GM13976 (cell line): ENCODE measurements around the gene LTO1.

ENCODE experiments used
- DNase-seq: peaks from one replicate; pipeline ENCODE4 v3.0.0; 2012; ENCODE audit warnings: low spot score
- CTCF ChIP-seq: IDR thresholded peaks from 2 replicates; pipeline ENCODE4 v1.5.1; 2012; ENCODE audit warnings: borderline replicate concordance, mild to moderate bottlenecking; ENCODE audit not compliant: insufficient read depth; ENCODE audit errors: extremely low read depth, missing control alignments, control extremely low read depth
- in situ Hi-C: fragments of 300-500 bp; cut with MboI; formaldehyde crosslinking; loops from one replicate; pipeline ENCODE4 v1.12.0; 2022; ENCODE audit warnings: low sequenced_read_pairs, mixed read lengths, inconsistent platforms; ENCODE audit not compliant: unreplicated experiment

LTO1 gene

GRCh38 chr11:69705901-69706787, 31.0 kb upstream of the LTO1 start:
- in situ Hi-C loops = loop anchor here (25.0 kb wide), 1 partner anchor 181 kb away; no protein-coding TSS in a partner anchor
- no peak for DNase-seq
- TF ChIP-seq CTCF = no peak

GRCh38 chr11:69705351-69705811, 30.2 kb upstream of the LTO1 start:
- in situ Hi-C loops = loop anchor here (25.0 kb wide), 1 partner anchor 182 kb away; no protein-coding TSS in a partner anchor
- no peak for DNase-seq

DNA sequence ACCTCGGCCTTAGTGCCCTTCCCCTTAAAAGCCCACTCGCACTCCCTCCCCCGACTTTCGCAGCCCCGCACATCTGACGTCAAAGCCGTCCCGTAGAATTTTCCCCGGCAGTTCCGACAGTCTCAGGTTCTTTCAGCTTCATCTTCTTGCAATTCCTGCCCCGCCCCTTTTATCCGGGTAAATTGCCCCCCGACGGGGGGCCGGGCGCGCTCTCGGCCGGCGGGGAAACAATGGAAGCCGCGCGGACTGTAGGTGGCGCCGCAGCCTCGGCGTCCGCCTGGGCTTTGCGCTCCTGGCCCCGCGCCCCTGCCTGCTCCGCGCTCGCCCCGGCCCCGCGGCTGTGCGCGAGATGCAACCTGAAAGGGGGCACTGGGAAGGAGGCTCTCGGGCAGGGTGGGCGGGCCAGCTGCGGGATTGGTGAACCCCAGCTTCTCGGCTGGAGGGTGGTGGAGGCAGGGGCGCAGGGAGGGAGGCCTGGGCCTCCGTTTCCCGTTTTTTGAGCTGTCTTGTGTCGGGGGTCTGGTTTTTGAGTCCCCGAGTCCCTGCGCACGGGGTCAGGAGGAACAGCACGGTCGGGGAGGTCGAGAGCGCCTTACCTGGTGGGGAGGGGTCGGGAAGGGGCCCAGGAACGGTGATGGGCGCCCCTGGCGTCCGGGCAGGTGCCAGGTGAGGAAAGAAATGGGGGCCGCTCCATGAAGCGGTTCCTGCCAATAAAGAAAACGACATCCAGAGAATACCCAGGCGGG, 29.5 kb upstream of the LTO1 start:
- peak; percentile 36 for TF ChIP-seq CTCF
- in situ Hi-C loops = loop anchor here (25.0 kb wide), 1 partner anchor 183 kb away; no protein-coding TSS in a partner anchor
- DNase-seq = peak; percentile 65

More at GRCh38 chr11:69705351-69705811, 30.2 kb upstream of the LTO1 start:
- no peak for TF ChIP-seq CTCF

DNA sequence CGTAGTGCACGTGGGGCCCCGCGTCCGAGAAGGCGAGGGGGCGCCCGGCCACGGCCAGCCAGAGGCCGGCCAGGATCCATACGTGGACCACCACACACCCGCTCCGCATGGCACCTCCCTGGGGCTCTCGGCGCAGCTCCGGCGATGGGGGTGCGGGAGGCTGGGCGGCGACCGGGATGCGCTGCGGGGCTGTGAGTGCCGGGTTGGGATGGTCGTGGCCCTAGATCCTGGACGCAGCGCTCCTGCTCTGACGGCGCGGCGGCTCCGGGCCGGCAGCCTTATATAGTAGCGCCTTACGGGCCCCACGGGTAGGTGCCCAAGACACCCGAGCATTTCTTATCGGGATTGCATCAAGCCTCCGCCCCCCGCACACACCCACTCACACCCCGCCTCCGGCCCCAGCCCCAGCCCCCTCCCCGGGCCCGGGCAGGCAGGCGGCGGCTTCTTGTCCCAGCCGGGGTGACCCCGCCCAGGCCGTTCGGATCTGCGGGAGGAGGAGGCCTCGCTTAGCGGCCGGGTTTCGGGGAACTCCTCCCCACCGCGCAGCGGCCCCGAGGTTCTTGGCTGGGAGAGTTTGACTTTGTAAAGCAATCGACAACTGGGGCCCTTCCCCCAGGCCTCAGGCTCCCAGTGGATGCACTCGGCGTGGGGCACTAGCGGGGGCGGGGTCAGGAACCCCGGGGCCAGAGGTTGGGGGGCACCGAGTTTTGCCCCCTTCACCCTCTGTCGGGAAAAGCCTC, 28.8 kb upstream of the LTO1 start, which contains the start of gene FGF19:
Gene FGF19 (minus strand): TSS at position 255 of the 740 bp plus-strand sequence. CDS start 146 bp downstream, at position 109.
- no peak for DNase-seq
- in situ Hi-C loops = loop anchor here (25.0 kb wide), 1 partner anchor 183 kb away; no protein-coding TSS in a partner anchor
- TF ChIP-seq CTCF = no peak

DNA sequence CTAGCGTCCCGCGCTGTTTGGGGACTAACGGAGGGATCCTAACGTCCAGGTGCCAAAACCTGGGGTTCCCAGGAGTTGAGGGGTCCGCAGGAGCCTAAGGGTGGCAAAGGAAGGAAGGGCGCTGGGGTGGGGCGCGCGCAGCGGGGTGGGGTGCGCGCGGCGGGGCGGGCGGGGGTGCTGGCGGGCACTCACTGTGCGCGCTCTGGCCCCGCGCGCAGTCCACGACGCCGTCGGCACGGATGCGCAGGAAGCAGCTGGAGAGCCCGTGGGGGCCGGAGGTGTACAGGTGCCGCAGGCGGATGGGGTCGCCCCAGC, 28.3 kb upstream of the LTO1 start:
- in situ Hi-C loops = loop anchor here (25.0 kb wide), 1 partner anchor 184 kb away; no protein-coding TSS in a partner anchor

More for the DNA sequence above, 28.3 kb upstream of the LTO1 start:
- no peak for DNase-seq
- TF ChIP-seq CTCF = no peak
